Caco-2 (cell line): Measurements from ENCODE around the gene MPL. TPM values are rescaled to one million over a fixed set of nuclear protein-coding genes. Genes with fewer than 3 reads are reported as not detected.
A peak's percentile ranks its signal among the peaks of the same experiment; 100 is the strongest.

Source experiments
- BruUV-seq: library from RNA; stranded (reverse); fragments of 400-500 nt; replicated peaks from 2 replicates; lab custom pipeline; 2021; lab: Mats Ljungman, UMichigan
- CTCF ChIA-PET: fragments of 300-600 bp; sonication (Branson Sonifier 250); formaldehyde crosslinking; loops from one replicate; lab custom pipeline; 2022; ENCODE audit warnings: antibody characterized with exemption; lab: Charles Lee
- POLR2A ChIA-PET: fragments of 300-600 bp; sonication (Branson Sonifier 250); formaldehyde crosslinking; loops from one replicate; lab custom pipeline; 2022; ENCODE audit warnings: antibody characterized with exemption; lab: Charles Lee
- DNase-seq, 2 experiments: peaks; one replicate each; pipeline versions ENCODE4 v3.0.0 to v3.0.0-alpha.2; 2020 to 2022
- H3K27me3 ChIP-seq: replicated peaks from 2 replicates; pipeline ENCODE4 v1.6.0; 2011; ENCODE audit warnings: low read length; ENCODE audit not compliant: control insufficient read depth, insufficient read depth
- H3K36me3 ChIP-seq: 2 replicates; pipeline ENCODE4 v1.5.1; 2011; ENCODE audit warnings: low read length; ENCODE audit not compliant: control insufficient read depth, insufficient read depth
- H3K4me1 ChIP-seq: fragments of 250-450 bp; sonication (Bioruptor Pico); 2 replicates; pipeline ENCODE4 v1.5.1; 2020; ENCODE audit warnings: mild to moderate bottlenecking
- H3K4me3 ChIP-seq: 2 replicates; pipeline ENCODE4 v1.5.1; 2011; ENCODE audit warnings: low read depth, mild to moderate bottlenecking, control low read depth, low read length
- H3K9me3 ChIP-seq: fragments of 250-450 bp; sonication (Bioruptor Pico); 2 replicates; pipeline ENCODE4 v1.5.1; 2020; ENCODE audit warnings: mild to moderate bottlenecking, moderate library complexity
- H3K27ac Mint-ChIP-seq: one replicate; pipeline ENCODE4 v1.8.0; 2022; ENCODE audit warnings: mixed read lengths; ENCODE audit not compliant: unreplicated experiment
- H3K27me3 Mint-ChIP-seq: one replicate; pipeline ENCODE4 v1.8.0; 2022; ENCODE audit warnings: mixed read lengths; ENCODE audit not compliant: insufficient read depth, unreplicated experiment
- H3K36me3 Mint-ChIP-seq: one replicate; pipeline ENCODE4 v1.8.0; 2022; ENCODE audit warnings: mild to moderate bottlenecking, mixed read lengths; ENCODE audit not compliant: insufficient read depth, unreplicated experiment
- H3K4me1 Mint-ChIP-seq: one replicate; pipeline ENCODE4 v1.8.0; 2022; ENCODE audit warnings: low read depth, mixed read lengths; ENCODE audit not compliant: unreplicated experiment
- H3K4me3 Mint-ChIP-seq: one replicate; pipeline ENCODE4 v1.8.0; 2022; ENCODE audit warnings: mild to moderate bottlenecking, moderate library complexity, mixed read lengths; ENCODE audit not compliant: unreplicated experiment
- H3K9me3 Mint-ChIP-seq: one replicate; pipeline ENCODE4 v1.8.0; 2022; ENCODE audit warnings: mixed read lengths; ENCODE audit not compliant: unreplicated experiment
- CTCF ChIP-seq, 2 experiments: fragments of 200-600 bp in 1 of 2; IDR thresholded peaks; 1 replicate in 1 of 2; 2 replicates in 1 of 2; pipeline versions ENCODE4 v1.5.1 to v1.8.0; 2011 to 2022; ENCODE audit warnings: antibody characterized with exemption in 1 of 2, control low read depth in 1 of 2, inconsistent platforms in 1 of 2, low read depth in 1 of 2, low read length in 1 of 2, mild to moderate bottlenecking in 1 of 2, moderate library complexity in 1 of 2; ENCODE audit not compliant: insufficient read depth in 1 of 2, severe bottlenecking in 1 of 2, unreplicated experiment in 1 of 2
- intact Hi-C: fragments of 100-400 bp; cut with micrococcal nuclease; formaldehyde crosslinking; loops from one replicate; pipeline ENCODE4 v1.10.0; 2022; ENCODE audit not compliant: unreplicated experiment
- total RNA-seq: library from RNA; stranded (reverse); gene quantifications from 2 replicates; pipeline ENCODE4 v1.2.3, GENCODE V29; 2022

Gene MPL
- total RNA-seq, 1 experiment from 2014 or later = not detected

GRCh38 chr1:43346636-43347035, 9.0 kb downstream of the MPL start:
- Histone ChIP-seq H3K9me3 (no peaks in the 10 kb centered on the region), H3K27me3 (no peaks in the 10 kb centered on the region), H3K4me1 (no peaks in the 10 kb centered on the region; the same call in 1 of the 2 replicates), H3K4me3 (no peak overlapping the region), H3K36me3 (no peaks in the 10 kb centered on the region)
- Mint-ChIP-seq H3K4me3 (no peak overlapping the region), H3K27me3 (no peaks in the 10 kb centered on the region), H3K9me3 (no peaks in the 10 kb centered on the region), H3K27ac (no peak overlapping the region), H3K4me1 (peaks cover 23% of the 10 kb centered on the region), H3K36me3 (peaks cover 14% of the 10 kb centered on the region)
- CTCF ChIA-PET = no interaction called here
- DNase-seq = no peak
- no TSS peak for BruUV-seq
- no peak for TF ChIP-seq CTCF (IDR thresholded peaks at IDR 0.05; ENCODE audit: insufficient read depth in 1 of 2, low read depth in 1 of 2, low read length in 1 of 2, severe bottlenecking in 1 of 2, unreplicated experiment in 1 of 2)
- POLR2A ChIA-PET = no interaction called here
- intact Hi-C loops = no loop called here

GRCh38 chr1:43348343-43348808, 10.8 kb downstream of the MPL start:
- peak in 1 of 2 experiments; percentile 60 for DNase-seq
- Mint-ChIP-seq H3K9me3 (no peaks in the 10 kb centered on the region), H3K36me3 (peaks cover 14% of the 10 kb centered on the region), H3K4me1 (peaks cover 23% of the 10 kb centered on the region), H3K27ac (peak overlapping the region; percentile 96), H3K27me3 (no peaks in the 10 kb centered on the region), H3K4me3 (peak overlapping the region; percentile 74)
- no peak for TF ChIP-seq CTCF (IDR thresholded peaks at IDR 0.05; ENCODE audit: insufficient read depth in 1 of 2, low read depth in 1 of 2, low read length in 1 of 2, severe bottlenecking in 1 of 2, unreplicated experiment in 1 of 2)
- no peaks in the 10 kb centered on the region for H3K27me3 ChIP-seq
- peak overlapping the region; percentile 48 for H3K4me3 ChIP-seq
- no peaks in the 10 kb centered on the region for H3K9me3 ChIP-seq
- no peaks in the 10 kb centered on the region; the same call in 1 of the 2 replicates for H3K4me1 ChIP-seq
- ChIA-PET CTCF (interaction anchor here (0.9 to 1.3 kb wide), 4 partner anchors 10 to 66 kb away, joined by 3 to 16 read pairs (median 6); partner anchors contain the start of genes C1orf210, CDC20 and ELOVL1), POLR2A (interaction anchor here (0.6 to 2.8 kb wide), 6 partner anchors 10 to 200 kb away, joined by 3 to 20 read pairs (median 6); partner anchors contain the start of genes CDC20, ELOVL1 and TMEM125)
- intact Hi-C loops = loop anchor here (2.0 kb wide), 2 partner anchors 64 to 78 kb away; partner anchors contain the start of gene C1orf210
- BruUV-seq = TSS peak; percentile 64
- no peaks in the 10 kb centered on the region for H3K36me3 ChIP-seq

GRCh38 chr1:43348809-43349593, 11.4 kb downstream of the MPL start:
- POLR2A ChIA-PET = interaction anchor here (1.0 to 2.8 kb wide), 5 partner anchors 9 to 142 kb away, joined by 4 to 20 read pairs (median 7); partner anchors contain the start of genes CDC20, ELOVL1 and TMEM125
- intact Hi-C loops = loop anchor here (1.0 to 2.0 kb wide), 3 partner anchors 9 to 78 kb away; partner anchors contain the start of genes C1orf210 and CDC20
- BruUV-seq = no TSS peak

More at GRCh38 chr1:43348809-43349593, 11.4 kb downstream of the MPL start:
- peaks cover 23% of the 10 kb centered on the region for H3K4me1 Mint-ChIP-seq
- Histone ChIP-seq H3K9me3 (no peaks in the 10 kb centered on the region), H3K4me3 (peak overlapping the region; percentile 48), H3K27me3 (no peaks in the 10 kb centered on the region), H3K36me3 (no peaks in the 10 kb centered on the region), H3K4me1 (no peaks in the 10 kb centered on the region; the same call in 1 of the 2 replicates)
- H3K4me3 Mint-ChIP-seq = peak overlapping the region; percentile 74
- H3K9me3 Mint-ChIP-seq = no peaks in the 10 kb centered on the region
- no peak for TF ChIP-seq CTCF (IDR thresholded peaks at IDR 0.05; ENCODE audit: insufficient read depth in 1 of 2, low read depth in 1 of 2, low read length in 1 of 2, severe bottlenecking in 1 of 2, unreplicated experiment in 1 of 2)
- H3K27ac Mint-ChIP-seq = peak overlapping the region; percentile 96
- CTCF ChIA-PET = interaction anchor here (0.9 to 1.3 kb wide), 4 partner anchors 9 to 66 kb away, joined by 3 to 16 read pairs (median 6); partner anchors contain the start of genes C1orf210, CDC20 and ELOVL1
- peaks cover 14% of the 10 kb centered on the region for H3K36me3 Mint-ChIP-seq
- H3K27me3 Mint-ChIP-seq = no peaks in the 10 kb centered on the region
- DNase-seq = peak; percentile 93 to 94
